NCI-H2107 treated with DMSO at 0.1 percent for 48 hours (cell line): ENCODE results near the gene UQCRC2.
"Not testable (repeated sequence)": the region's sequence is repeated elsewhere in the genome, so short reads cannot be mapped to it uniquely, and the experiment has no call there.

Source experiments
- DNase-seq: peaks from one replicate; lab custom pipeline; 2025; ENCODE audit not compliant: unreplicated experiment; lab: John Stamatoyannopoulos, UW

The UQCRC2 gene

GRCh38 chr16:21980032-21980431 is 26.9 kb downstream of the UQCRC2 start:
- DNase-seq: no peak

GRCh38 chr16:21982108-21982507 is 28.9 kb downstream of the UQCRC2 start:
- DNase-seq: no peak

GRCh38 chr16:21984062-21984461 is 30.9 kb downstream of the UQCRC2 start:
- DNase-seq: no peak

DNA sequence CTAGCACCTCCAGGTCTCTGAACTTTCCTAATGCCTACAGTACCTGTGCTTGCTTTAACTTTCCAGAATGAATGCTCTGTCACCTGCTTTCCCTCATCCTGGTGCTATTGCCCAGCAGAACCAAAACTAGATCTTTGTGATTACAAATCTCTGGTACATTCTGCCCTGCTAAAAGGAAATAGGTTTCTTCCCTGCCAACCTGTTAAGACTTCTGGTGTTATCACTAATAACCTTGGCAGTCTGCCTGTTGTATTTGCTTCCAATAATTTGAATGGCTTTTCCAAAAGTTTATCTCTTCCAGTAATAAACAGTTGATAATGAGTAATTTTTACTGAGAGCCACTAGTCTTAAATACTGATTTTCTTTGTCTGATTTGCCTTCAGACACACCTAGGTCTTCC is 32.4 kb downstream of the UQCRC2 start:
- DNase-seq: no peak

GRCh38 chr16:21986692-21987246 is 33.6 kb downstream of the UQCRC2 start:
- no peak for DNase-seq

- DNase-seq: no peak
Measured at GRCh38 chr16:21987498-21987897, 34.3 kb downstream of the UQCRC2 start.

DNA sequence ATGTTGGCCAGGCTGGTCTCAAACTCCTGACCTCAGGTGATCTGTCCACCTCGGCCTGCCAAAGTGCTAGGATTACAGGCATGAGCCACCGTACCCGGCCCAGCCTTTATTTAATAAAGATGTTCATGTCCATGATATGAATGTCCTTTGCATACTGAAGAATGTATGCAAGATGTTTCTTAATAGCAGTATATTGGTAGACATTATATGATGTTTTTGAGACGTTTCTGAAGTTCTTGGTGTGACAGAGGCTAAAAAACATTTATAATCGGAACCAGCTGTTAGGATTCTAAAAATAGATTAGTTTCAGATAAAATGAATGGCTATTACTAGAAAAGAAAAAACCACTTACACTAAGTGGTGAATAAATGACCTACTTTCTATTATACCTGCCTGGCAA is 36.0 kb downstream of the UQCRC2 start:
- no peak for DNase-seq

- no peak for DNase-seq
Measured at GRCh38 chr16:21989751-21990150, 36.6 kb downstream of the UQCRC2 start.

- DNase-seq: no peak
Measured at GRCh38 chr16:21990381-21990944, 37.3 kb downstream of the UQCRC2 start.

DNA sequence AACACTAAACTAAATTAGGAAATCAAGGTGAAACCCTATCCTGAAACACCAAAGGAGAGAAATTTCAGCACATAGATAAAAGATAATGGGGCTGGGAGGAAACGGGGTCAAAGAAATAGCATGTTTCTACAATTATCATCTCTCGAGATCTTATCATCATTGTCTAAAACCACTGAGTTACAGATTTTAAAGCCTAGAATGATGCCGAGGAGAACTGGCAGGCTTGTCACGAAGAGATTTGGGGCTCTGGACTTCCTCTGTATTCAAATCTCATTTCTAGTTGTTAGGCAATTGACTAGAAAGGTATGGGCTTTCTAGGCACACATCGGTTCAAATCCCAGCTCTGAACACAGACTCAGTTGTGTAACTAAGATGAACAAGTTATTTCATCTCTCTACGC is 38.5 kb downstream of the UQCRC2 start:
- DNase-seq: no peak

- no peak for DNase-seq
Measured at GRCh38 chr16:21994856-21995465, 41.8 kb downstream of the UQCRC2 start.

GRCh38 chr16:21996923-21997696 is 43.9 kb downstream of the UQCRC2 start:
- no peak for DNase-seq

GRCh38 chr16:21997697-21998480 is 44.7 kb downstream of the UQCRC2 start:
- no peak for DNase-seq

GRCh38 chr16:22001591-22001990 is 48.4 kb downstream of the UQCRC2 start:
- no peak for DNase-seq

DNA sequence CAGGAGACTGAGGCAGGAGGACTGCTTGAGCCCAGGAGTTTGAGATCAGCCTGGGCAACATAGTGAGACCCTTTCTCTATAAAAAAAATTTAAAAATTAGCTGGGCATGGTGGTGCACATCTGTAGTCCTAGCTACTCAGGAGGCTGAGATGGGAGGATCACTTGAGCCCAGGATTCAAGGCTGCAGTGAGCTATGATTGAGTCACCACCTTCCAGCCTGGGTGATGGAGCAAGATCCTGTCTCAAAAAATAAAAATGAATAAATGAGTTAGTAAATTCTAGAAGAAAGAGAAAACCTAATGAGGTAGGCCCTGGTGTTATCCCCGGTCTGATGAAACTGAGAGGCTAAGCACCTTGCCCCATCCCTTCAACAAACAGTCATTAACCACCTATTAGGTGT is 48.9 kb downstream of the UQCRC2 start:
- not testable (repeated sequence) for DNase-seq

DNA sequence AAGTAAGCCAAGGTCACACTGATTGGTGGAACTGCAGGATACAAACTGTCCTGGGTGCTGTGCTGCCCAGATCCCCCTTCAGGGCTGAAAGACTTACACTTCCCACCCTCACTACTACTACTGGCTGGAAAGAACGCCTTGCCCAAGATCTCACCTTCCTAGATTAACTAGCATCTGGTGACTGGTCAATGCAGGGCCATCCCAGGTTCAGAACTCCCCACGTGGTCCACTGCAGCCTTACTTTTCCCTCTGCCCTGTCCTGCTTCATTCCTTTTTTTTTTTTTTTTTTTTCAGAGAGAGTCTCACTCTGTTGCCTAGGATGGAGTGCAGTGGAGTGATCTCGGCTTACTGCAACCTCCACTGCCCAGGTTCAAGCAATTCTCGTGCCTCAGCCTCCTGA is 50.0 kb downstream of the UQCRC2 start:
- DNase-seq: no peak

DNA sequence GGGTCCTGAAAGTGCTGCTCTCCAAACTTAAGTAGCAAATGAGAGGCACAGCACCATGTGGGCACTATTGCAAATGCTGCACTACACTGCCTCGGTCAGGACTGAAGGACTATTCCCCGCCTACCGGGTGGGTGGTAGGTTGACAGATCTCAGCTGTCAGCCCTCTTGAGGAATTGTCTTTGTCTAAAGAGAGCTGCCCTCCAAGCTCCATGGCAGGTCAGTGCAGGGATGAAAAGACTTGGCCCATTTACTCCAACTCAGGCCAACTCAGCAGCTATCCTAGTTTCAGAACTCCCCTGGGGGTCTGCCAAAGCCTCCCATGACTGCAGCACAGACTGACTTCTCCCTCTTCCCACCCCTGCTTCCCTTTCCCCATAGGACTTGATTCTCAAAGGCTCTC is 51.2 kb downstream of the UQCRC2 start:
- DNase-seq: no peak

GRCh38 chr16:22005746-22006145 is 52.6 kb downstream of the UQCRC2 start:
- no peak for DNase-seq

DNA sequence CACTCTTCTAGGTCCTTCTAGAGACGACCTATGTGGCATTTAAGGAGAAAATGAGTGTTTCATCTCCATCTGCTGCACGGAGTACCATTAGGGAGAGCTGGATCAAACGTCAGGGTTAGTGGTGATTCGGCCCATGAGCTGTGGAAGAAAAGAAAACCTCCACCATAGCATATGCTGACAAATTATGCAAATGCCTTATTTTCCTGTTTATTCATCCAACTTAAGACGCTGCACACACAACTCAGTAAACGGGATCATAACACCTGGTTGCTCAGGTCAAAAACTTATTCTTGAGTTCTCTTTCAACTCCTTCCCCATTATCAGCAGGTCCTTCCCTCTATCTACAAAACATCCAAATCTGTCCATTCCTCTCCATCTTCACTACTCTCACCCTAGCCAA is 53.5 kb downstream of the UQCRC2 start:
- no peak for DNase-seq

DNA sequence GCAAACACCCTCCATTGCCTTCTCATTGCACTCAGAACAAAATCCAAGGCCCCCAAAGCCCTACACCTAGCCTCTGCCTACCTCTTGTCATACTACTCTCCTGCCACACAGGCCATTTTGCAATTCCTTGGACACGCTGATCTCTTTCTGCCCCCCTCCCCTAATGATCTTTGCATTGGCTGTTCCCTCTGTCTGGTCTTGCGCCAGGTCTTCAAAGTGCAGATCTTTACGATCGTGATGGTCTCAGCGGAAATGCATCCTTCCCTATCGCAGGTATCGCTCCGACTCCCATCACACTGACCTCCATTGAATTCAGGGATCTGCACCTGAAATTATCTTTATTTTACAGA is 54.0 kb downstream of the UQCRC2 start:
- no peak for DNase-seq

DNA sequence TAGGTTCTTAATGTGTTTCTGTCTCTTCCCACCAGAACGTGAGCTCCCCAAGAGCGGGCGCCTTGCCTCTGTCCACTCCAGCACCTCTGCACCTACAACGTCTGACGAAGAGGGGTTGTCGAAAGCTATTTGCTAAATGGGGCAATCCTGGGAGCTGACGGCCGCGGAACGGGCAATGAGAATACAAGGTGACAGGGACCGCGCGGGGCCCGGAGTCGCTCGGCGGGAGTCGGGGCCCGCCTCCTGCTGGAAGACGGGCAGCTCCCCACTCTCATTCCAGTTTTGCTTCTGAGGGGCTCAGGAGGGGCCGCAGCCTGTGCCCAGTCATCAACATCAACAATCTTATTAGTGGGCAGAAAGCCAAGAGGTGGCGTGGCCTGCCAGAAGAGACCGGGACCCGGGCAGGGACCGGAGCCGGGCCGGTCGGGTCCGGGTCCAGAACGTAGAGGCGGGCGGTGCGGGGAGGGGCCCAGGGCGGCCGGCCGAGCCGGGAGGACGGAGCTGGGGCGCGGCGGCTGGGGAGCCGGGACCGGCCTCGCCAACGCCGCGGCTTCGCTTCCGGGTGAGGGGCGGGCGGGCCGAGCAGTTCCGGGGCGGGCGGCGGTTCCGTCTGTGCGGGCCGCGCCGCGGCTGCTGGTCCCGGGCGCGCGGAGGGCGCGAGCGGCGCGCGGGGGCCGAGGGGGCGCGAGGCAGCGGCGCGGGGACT is 54.5 kb downstream of the UQCRC2 start, which contains the start of gene MOSMO:
MOSMO (plus strand) TSS at position 603 of the 706 bp plus-strand sequence. CDS start 191 bp downstream, outside the sequence.
- DNase-seq: no peak
